ENCODE data around the gene UROC1. TPM values are rescaled to one million over a fixed set of nuclear protein-coding genes. Genes with fewer than 3 reads are reported as not detected.

The UROC1 gene
- total RNA-seq, 1 experiment from 2014 or later = not detected

GRCh38 chr3:126552688-126553283 lies 35.2 kb upstream of the UROC1 start:
- TF ChIP-seq EZH2 (IDR thresholded peaks at IDR 0.05) = no peak
- no peak for TF ChIP-seq ELF1 (IDR thresholded peaks at IDR 0.05; ENCODE audit: borderline replicate concordance, low read depth)
- no peak for TF ChIP-seq CEBPB (IDR thresholded peaks at IDR 0.05; ENCODE audit: low read depth)
- TF ChIP-seq ZNF274 (IDR thresholded peaks at IDR 0.05; ENCODE audit: low read depth, low read length) = no peak
- TF ChIP-seq TCF7L2 (IDR thresholded peaks at IDR 0.05; ENCODE audit: borderline replicate concordance, extremely low read depth, insufficient read depth, insufficient read length) = no peak
- no peak for TF ChIP-seq MAX (IDR thresholded peaks at IDR 0.05)
- TF ChIP-seq SP1 (IDR thresholded peaks at IDR 0.05; ENCODE audit: low read depth) = no peak
- no peak for TF ChIP-seq EZH2phosphoT487 (IDR thresholded peaks at IDR 0.05; ENCODE audit: borderline replicate concordance)
- no peak for TF ChIP-seq SIN3A (IDR thresholded peaks at IDR 0.05; ENCODE audit: low read depth)
- no peak for TF ChIP-seq RAD21 (IDR thresholded peaks at IDR 0.05; ENCODE audit: low read depth)
- no peak for TF ChIP-seq FOSL1 (IDR thresholded peaks at IDR 0.05; ENCODE audit: low read depth)
- TF ChIP-seq CBX3 (IDR thresholded peaks at IDR 0.05; ENCODE audit: low read depth) = no peak
- H3K4me1 ChIP-seq (ENCODE audit: control insufficient read depth in 1 of 2, insufficient read depth in 2 of 2, low read length in 2 of 2) = no peaks in the 10 kb centered on the region
- ChIA-PET CTCF (no interaction called here), POLR2A (no interaction called here), RAD21 (ENCODE audit: low non-redundant PET in 1 of 2, low total read pairs in 2 of 2, uncharacterized antibody in 2 of 2, unreplicated experiment in 2 of 2) (no interaction called here)
- H4K20me1 ChIP-seq (ENCODE audit: insufficient read depth) = no peaks in the 10 kb centered on the region
- BruUV-seq (replicated peaks) = no TSS peak
- H3K9me2 ChIP-seq (ENCODE audit: insufficient read depth) = no peaks in the 10 kb centered on the region
- H3K79me2 ChIP-seq (ENCODE audit: insufficient read depth, low read length) = no peaks in the 10 kb centered on the region
- DNase-seq (ENCODE audit: low read depth, low spot score) (no peak), ATAC-seq (no peak)
- no peak overlapping the region for H3K4me2 ChIP-seq (ENCODE audit: low read length)
- no peak overlapping the region for H3K27ac ChIP-seq (ENCODE audit: low read depth, low read length)
- intact Hi-C loops (cut with micrococcal nuclease) = no loop called here
- H3K36me3 ChIP-seq (ENCODE audit: control insufficient read depth in 1 of 2, insufficient read depth in 2 of 2, low read length in 2 of 2) = no peaks in the 10 kb centered on the region
- H3K9ac ChIP-seq (ENCODE audit: low read length) = no peak overlapping the region
- no peaks in the 10 kb centered on the region for H3K27me3 ChIP-seq (ENCODE audit: insufficient read depth, low read length)
- no peak overlapping the region for H3K4me3 ChIP-seq (replicated peaks in 1 of 2; ENCODE audit: low read depth in 1 of 2, low read length in 2 of 2)
- H3K9me3 ChIP-seq (ENCODE audit: control insufficient read depth in 1 of 2, insufficient read depth in 1 of 2, low read depth in 1 of 2, low read length in 2 of 2) = no peaks in the 10 kb centered on the region
- no peak overlapping the region for H2AFZ ChIP-seq (ENCODE audit: low read depth, low read length, poor library complexity, severe bottlenecking)

Data from HCT116 (cell line).